SK-N-SH (cell line): Measurements from ENCODE around the gene OAF. TPM values are rescaled to one million over a fixed set of nuclear protein-coding genes. Genes with fewer than 3 reads are reported as not detected.

Source experiments
- CTCF ChIA-PET: fragments of 300-600, 350-600 bp; formaldehyde crosslinking; extraction: SDS; loops from one replicate; lab custom pipeline; 2021; lab: Yijun Ruan, JAX
- POLR2A ChIA-PET: fragments of 350-600 bp; sonication (Branson Sonifier 250); formaldehyde crosslinking; extraction: SDS; loops from one replicate; lab custom pipeline; 2020; ENCODE audit warnings: antibody characterized with exemption, inconsistent platforms; lab: Yijun Ruan, JAX
- DNase-seq: peaks from one replicate; pipeline ENCODE4 v3.0.0; 2012
- H2AFZ ChIP-seq: fragments of 200-600 bp; sonication (generic); 2 replicates; pipeline ENCODE4 v1.8.1; 2016; ENCODE audit warnings: antibody characterized with exemption, mild to moderate bottlenecking, low read depth
- H3F3A ChIP-seq: fragments of 200-600 bp; sonication (generic); replicated peaks from 2 replicates; pipeline ENCODE3; 2016; ENCODE audit warnings: antibody characterized with exemption, mild to moderate bottlenecking; ENCODE audit not compliant: insufficient read depth
- H3K27ac ChIP-seq, 2 experiments: fragments of 200-500 bp in 1 of 2; fragments of 200-600 bp in 1 of 2; sonication (Bioruptor generic) in 1 of 2; sonication (generic), shearing (Covaris generic) in 1 of 2; 2 replicates each; pipeline versions ENCODE4 v1.5.1 to v1.6.1; 2014 to 2016; ENCODE audit warnings: low read depth in 2 of 2, inconsistent platforms in 1 of 2, low read length in 1 of 2, mild to moderate bottlenecking in 1 of 2, mixed read lengths in 1 of 2
- H3K27me3 ChIP-seq: fragments of 200-600 bp; sonication (generic), shearing (Covaris generic); 2 replicates; pipeline ENCODE4 v1.6.1; 2016; ENCODE audit warnings: mixed run types; ENCODE audit not compliant: insufficient read depth
- H3K36me3 ChIP-seq, 2 experiments: fragments of 200-500 bp in 1 of 2; fragments of 200-600 bp in 1 of 2; sonication (Bioruptor generic) in 1 of 2; sonication (generic) in 1 of 2; replicated peaks in 1 of 2; 2 replicates each; pipeline versions ENCODE3 to v1.5.1; 2014 to 2016; ENCODE audit warnings: low read length in 1 of 2, mild to moderate bottlenecking in 1 of 2; ENCODE audit not compliant: insufficient read depth in 2 of 2, control insufficient read depth in 1 of 2
- H3K4me1 ChIP-seq, 2 experiments: fragments of 200-500 bp in 1 of 2; fragments of 200-600 bp in 1 of 2; sonication (Bioruptor generic) in 1 of 2; sonication (generic), shearing (Covaris generic) in 1 of 2; 2 replicates each; pipeline versions ENCODE4 v1.5.1 to v1.6.1; 2014 to 2016; ENCODE audit warnings: low read depth in 1 of 2, low read length in 1 of 2, mixed run types in 1 of 2; ENCODE audit not compliant: insufficient read depth in 2 of 2, control insufficient read depth in 1 of 2
- H3K4me2 ChIP-seq: fragments of 200-600 bp; sonication (generic), shearing (Covaris generic); 2 replicates; pipeline ENCODE4 v1.6.1; 2017; ENCODE audit warnings: mixed run types
- H3K4me3 ChIP-seq, 2 experiments: fragments of 200-500 bp in 1 of 2; fragments of 200-600 bp in 1 of 2; sonication (Bioruptor generic) in 1 of 2; sonication (generic), shearing (Covaris generic) in 1 of 2; 2 replicates each; pipeline versions ENCODE4 v1.5.1 to v1.8.1; 2014 to 2016; ENCODE audit warnings: low read depth in 2 of 2, inconsistent platforms in 1 of 2, low read length in 1 of 2, mild to moderate bottlenecking in 1 of 2, mixed read lengths in 1 of 2, moderate library complexity in 1 of 2
- H3K79me2 ChIP-seq: fragments of 200-600 bp; sonication (generic); 2 replicates; pipeline ENCODE4 v1.8.1; 2017; ENCODE audit warnings: mild to moderate bottlenecking; ENCODE audit not compliant: insufficient read depth
- H3K9ac ChIP-seq: fragments of 200-600 bp; sonication (generic); 2 replicates; pipeline ENCODE4 v1.6.1; 2017; ENCODE audit warnings: mixed run types
- H3K9me2 ChIP-seq: fragments of 200-600 bp; sonication (generic); 2 replicates; pipeline ENCODE4 v1.6.1; 2017; ENCODE audit warnings: mixed run types
- H3K9me3 ChIP-seq: fragments of 200-600 bp; sonication (generic); 2 replicates; pipeline ENCODE4 v1.6.1; 2017; ENCODE audit warnings: mixed run types, mild to moderate bottlenecking, moderate library complexity
- H4K20me1 ChIP-seq: fragments of 200-600 bp; sonication (generic); 2 replicates; pipeline ENCODE4 v1.6.1; 2017; ENCODE audit warnings: mild to moderate bottlenecking, mixed run types; ENCODE audit not compliant: insufficient read depth
- CHD2 ChIP-seq: fragments of 150-350 bp; IDR thresholded peaks from 2 replicates; pipeline ENCODE4 v1.6.1; 2018; ENCODE audit warnings: low read length; ENCODE audit not compliant: partially characterized antibody
- EZH2phosphoT487 ChIP-seq: fragments of 200-600 bp; sonication (generic); IDR thresholded peaks from 2 replicates; pipeline ENCODE4 v1.6.1; 2017; ENCODE audit warnings: low read depth, mixed run types, mild to moderate bottlenecking, antibody characterized with exemption, moderate library complexity, borderline replicate concordance
- FOSL2 ChIP-seq: IDR thresholded peaks from 2 replicates; pipeline ENCODE4 v1.4.0; 2012; ENCODE audit warnings: low read depth, mild to moderate bottlenecking, moderate library complexity, borderline replicate concordance
- FOXJ3 ChIP-seq: sonication (generic); formaldehyde crosslinking; IDR thresholded peaks from 2 replicates; pipeline ENCODE4 v1.5.1; 2020; ENCODE audit warnings: mild to moderate bottlenecking, missing genetic modification reagents
- GATA2 ChIP-seq: sonication (generic); formaldehyde crosslinking; IDR thresholded peaks from 2 replicates; pipeline ENCODE4 v1.5.0; 2020; ENCODE audit warnings: mild to moderate bottlenecking, missing genetic modification reagents
- MAX ChIP-seq: IDR thresholded peaks from 2 replicates; pipeline ENCODE4 v1.4.0; 2012; ENCODE audit warnings: low read depth
- NFIC ChIP-seq: IDR thresholded peaks from 2 replicates; pipeline ENCODE4 v1.4.0; 2012; ENCODE audit warnings: borderline replicate concordance
- NRF1 ChIP-seq: IDR thresholded peaks from 2 replicates; pipeline ENCODE4 v1.6.1; 2012; ENCODE audit warnings: low read depth, mild to moderate bottlenecking, low read length
- RCOR1 ChIP-seq: fragments of 150-350 bp; IDR thresholded peaks from 2 replicates; pipeline ENCODE4 v1.6.1; 2017; ENCODE audit warnings: antibody characterized with exemption, low read length
- RFX5 ChIP-seq: IDR thresholded peaks from 2 replicates; pipeline ENCODE4 v1.6.1; 2012; ENCODE audit warnings: mild to moderate bottlenecking, improper control_type of control experiment, low read length
- RXRA ChIP-seq: IDR thresholded peaks from 2 replicates; pipeline ENCODE4 v1.4.0; 2012; ENCODE audit warnings: low read depth, mild to moderate bottlenecking, borderline replicate concordance
- TAF1 ChIP-seq: IDR thresholded peaks from 2 replicates; pipeline ENCODE4 v1.6.1; 2012; ENCODE audit warnings: low read depth, mild to moderate bottlenecking, low read length, moderate library complexity, borderline replicate concordance
- TCF12 ChIP-seq: IDR thresholded peaks from 2 replicates; pipeline ENCODE4 v1.4.0; 2012
- YY1 ChIP-seq: IDR thresholded peaks from 2 replicates; pipeline ENCODE4 v1.4.0; 2012; ENCODE audit warnings: low read depth, mild to moderate bottlenecking
- ZBTB33 ChIP-seq: IDR thresholded peaks from 2 replicates; pipeline ENCODE4 v1.4.0; 2012; ENCODE audit warnings: low read depth, borderline replicate concordance
- WGBS: methylation state at CpG from one replicate; pipeline ENCODE4 v1.1.6; 2017; ENCODE audit warnings: low lambda C conversion rate; 5-methylcytosine and 5-hydroxymethylcytosine counted together
- polyA plus RNA-seq, 3 experiments: library from polyadenylated mRNA; depleted of rRNA; stranded (reverse); fragments of >200 nt; gene quantifications; 2 replicates each; pipeline ENCODE4 v1.2.3, GENCODE V29; 2012
- TF ChIP-seq, protein P1 (sequence below): fragments of 200-600 bp; sonication (generic); IDR thresholded peaks from 2 replicates; pipeline ENCODE4 v1.6.1; 2017; ENCODE audit warnings: antibody characterized with exemption, mild to moderate bottlenecking, moderate library complexity

The OAF gene
- polyA plus RNA-seq, 1 of the 3 experiments (the other 2 are of a cell fraction), result 28.0 TPM

GRCh38 chr11:120245434-120245833 is 34.6 kb downstream of the OAF start:
- H3F3A ChIP-seq, result peaks cover 4% of the 10 kb centered on the region
- no peaks in the 10 kb centered on the region for H3K36me3 ChIP-seq
- peaks cover 0 to 12% of the 10 kb centered on the region in 2 experiments; a peak in 3 of 4 replicates for H3K4me1 ChIP-seq
- 73% methylated on average over 1 of the region's 1 CpG for WGBS
- no peak for TF ChIP-seq NFIC
- TF ChIP-seq EZH2phosphoT487, result no peak
- no peak for TF ChIP-seq RFX5
- TF ChIP-seq FOSL2, result no peak
- TF ChIP-seq, protein P1, sequence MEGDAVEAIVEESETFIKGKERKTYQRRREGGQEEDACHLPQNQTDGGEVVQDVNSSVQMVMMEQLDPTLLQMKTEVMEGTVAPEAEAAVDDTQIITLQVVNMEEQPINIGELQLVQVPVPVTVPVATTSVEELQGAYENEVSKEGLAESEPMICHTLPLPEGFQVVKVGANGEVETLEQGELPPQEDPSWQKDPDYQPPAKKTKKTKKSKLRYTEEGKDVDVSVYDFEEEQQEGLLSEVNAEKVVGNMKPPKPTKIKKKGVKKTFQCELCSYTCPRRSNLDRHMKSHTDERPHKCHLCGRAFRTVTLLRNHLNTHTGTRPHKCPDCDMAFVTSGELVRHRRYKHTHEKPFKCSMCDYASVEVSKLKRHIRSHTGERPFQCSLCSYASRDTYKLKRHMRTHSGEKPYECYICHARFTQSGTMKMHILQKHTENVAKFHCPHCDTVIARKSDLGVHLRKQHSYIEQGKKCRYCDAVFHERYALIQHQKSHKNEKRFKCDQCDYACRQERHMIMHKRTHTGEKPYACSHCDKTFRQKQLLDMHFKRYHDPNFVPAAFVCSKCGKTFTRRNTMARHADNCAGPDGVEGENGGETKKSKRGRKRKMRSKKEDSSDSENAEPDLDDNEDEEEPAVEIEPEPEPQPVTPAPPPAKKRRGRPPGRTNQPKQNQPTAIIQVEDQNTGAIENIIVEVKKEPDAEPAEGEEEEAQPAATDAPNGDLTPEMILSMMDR, result no peak
- TF ChIP-seq GATA2, result no peak
- no peak for TF ChIP-seq YY1
- no peak for TF ChIP-seq TAF1
- no peak for TF ChIP-seq FOXJ3 (CRISPR knock-in tag)
- TF ChIP-seq RCOR1, result no peak
- TF ChIP-seq RXRA, result no peak
- TF ChIP-seq TCF12, result no peak
- no peak for TF ChIP-seq NRF1
- TF ChIP-seq MAX, result no peak
- no peak for TF ChIP-seq CHD2
- TF ChIP-seq ZBTB33, result no peak
- TF ChIP-seq, all 33 proteins: peak for 0
- Histone ChIP-seq H3K4me2 (no peak overlapping the region), H3K27ac (no peak overlapping the region), H3K79me2 (no peaks in the 10 kb centered on the region), H4K20me1 (no peaks in the 10 kb centered on the region), H3K9ac (no peak overlapping the region), H3K4me3 (no peak overlapping the region), H3K9me2 (no peaks in the 10 kb centered on the region), H2AFZ (no peak overlapping the region), H3K27me3 (peaks cover 22% of the 10 kb centered on the region), H3K9me3 (no peaks in the 10 kb centered on the region)
- DNase-seq, result no peak
- ChIA-PET CTCF (interaction anchor here (0.8 to 13.2 kb wide), 7 partner anchors 10 to 80 kb away, joined by 3 to 143 read pairs (median 16); partner anchors contain the start of gene TLCD5), POLR2A (no interaction called here)
